Stomach (tissue), 9 donors: ENCODE measurements around the gene CAPZB. TPM values are rescaled to one million over a fixed set of nuclear protein-coding genes. Genes with fewer than 3 reads are reported as not detected.

ENCODE experiments used
- DNase-seq, 2 donors: peaks; one replicate each; pipeline versions ENCODE4 v3.0.0 to v3.0.0-alpha.2; 2013 to 2019
- H3K27ac ChIP-seq, 5 donors: fragments of 200-600 bp in 4 of 5; sonication (generic) in 4 of 5; one replicate each; pipeline ENCODE4 v1.5.1; 2013 to 2019; ENCODE audit warnings: mild to moderate bottlenecking in 1 of 5, moderate library complexity in 1 of 5
- H3K27me3 ChIP-seq, 3 donors: fragments of 200-600 bp; sonication (generic); one replicate each; pipeline ENCODE4 v1.5.1; 2017 to 2019; ENCODE audit warnings: mixed run types in 1 of 3
- H3K36me3 ChIP-seq, 4 donors: fragments of 200-600 bp; sonication (generic); 1 replicate in 3 of 4; 2 replicates in 1 of 4; pipeline ENCODE4 v1.5.1; 2016 to 2019
- H3K4me1 ChIP-seq, 4 donors: fragments of 200-600 bp; sonication (generic); one replicate each; pipeline ENCODE4 v1.5.1; 2016 to 2019
- H3K4me3 ChIP-seq, 4 donors: fragments of 200-600 bp; sonication (generic) in 3 of 4; one replicate each; pipeline ENCODE4 v1.5.1; 2016 to 2019; ENCODE audit warnings: mild to moderate bottlenecking in 1 of 4
- H3K9me3 ChIP-seq, 4 donors: fragments of 200-600 bp; sonication (generic); one replicate each; pipeline ENCODE4 v1.5.1; 2016 to 2019
- EP300 ChIP-seq: sonication (generic); formaldehyde crosslinking; IDR thresholded peaks from one replicate; pipeline ENCODE4 v1.6.1; 2017; ENCODE audit warnings: antibody characterized with exemption
- POLR2A ChIP-seq, 4 donors: fragments of 450-650 bp; IDR thresholded peaks; one replicate each; pipeline ENCODE4 v1.6.1; 2016; ENCODE audit warnings: antibody characterized with exemption in 4 of 4, control low read depth in 2 of 4, mild to moderate bottlenecking in 1 of 4, moderate library complexity in 1 of 4
- POLR2AphosphoS5 ChIP-seq, 3 donors: sonication (generic); formaldehyde crosslinking; IDR thresholded peaks; one replicate each; pipeline ENCODE4 v1.6.1; 2016; ENCODE audit warnings: antibody characterized with exemption in 3 of 3
- WGBS, 5 donors: extraction: QIAGEN DNeasy Blood & Tissue Kit in 3 of 5; methylation state at CpG; one replicate each; pipeline versions ENCODE4 v1.1.5 to v1.1.7; 2013 to 2018; 5-methylcytosine and 5-hydroxymethylcytosine counted together
- intact Hi-C: fragments of 100-400 bp; cut with DNase I; formaldehyde crosslinking; loops from one replicate; pipeline ENCODE4 v1.15.1; 2023; ENCODE audit warnings: low total_unique reads
- polyA plus RNA-seq, 3 donors: library from polyadenylated mRNA; stranded (reverse); fragments of 200-250 nt; gene quantifications; one replicate each; pipeline ENCODE4 v1.2.3, GENCODE V29; 2013
- total RNA-seq, 5 donors: library from RNA; depleted of rRNA; stranded (reverse); fragments of >200 nt; gene quantifications; one replicate each; pipeline versions ENCODE4 v1.1.0 to v1.2.3, GENCODE V29; 2014 to 2016
- TF ChIP-seq, protein P1 (sequence below), 7 experiments: fragments of 450-650 bp in 4 of 7; fragments of 200-600 bp in 3 of 7; sonication (generic) in 3 of 7; IDR thresholded peaks; one replicate each; pipeline ENCODE4 v1.5.1; 2016 to 2019; ENCODE audit warnings: antibody characterized with exemption in 7 of 7, control low read depth in 2 of 7, mild to moderate bottlenecking in 1 of 7
- donor health status: healthy with polysubstance abuse.
- donor health status: Bipolar disorder and iron deficiency.
- donor health status: healthy.

Gene CAPZB
- total and polyA plus RNA-seq, 8 donors, result 84.9 to 345 (median 155) TPM

DNA sequence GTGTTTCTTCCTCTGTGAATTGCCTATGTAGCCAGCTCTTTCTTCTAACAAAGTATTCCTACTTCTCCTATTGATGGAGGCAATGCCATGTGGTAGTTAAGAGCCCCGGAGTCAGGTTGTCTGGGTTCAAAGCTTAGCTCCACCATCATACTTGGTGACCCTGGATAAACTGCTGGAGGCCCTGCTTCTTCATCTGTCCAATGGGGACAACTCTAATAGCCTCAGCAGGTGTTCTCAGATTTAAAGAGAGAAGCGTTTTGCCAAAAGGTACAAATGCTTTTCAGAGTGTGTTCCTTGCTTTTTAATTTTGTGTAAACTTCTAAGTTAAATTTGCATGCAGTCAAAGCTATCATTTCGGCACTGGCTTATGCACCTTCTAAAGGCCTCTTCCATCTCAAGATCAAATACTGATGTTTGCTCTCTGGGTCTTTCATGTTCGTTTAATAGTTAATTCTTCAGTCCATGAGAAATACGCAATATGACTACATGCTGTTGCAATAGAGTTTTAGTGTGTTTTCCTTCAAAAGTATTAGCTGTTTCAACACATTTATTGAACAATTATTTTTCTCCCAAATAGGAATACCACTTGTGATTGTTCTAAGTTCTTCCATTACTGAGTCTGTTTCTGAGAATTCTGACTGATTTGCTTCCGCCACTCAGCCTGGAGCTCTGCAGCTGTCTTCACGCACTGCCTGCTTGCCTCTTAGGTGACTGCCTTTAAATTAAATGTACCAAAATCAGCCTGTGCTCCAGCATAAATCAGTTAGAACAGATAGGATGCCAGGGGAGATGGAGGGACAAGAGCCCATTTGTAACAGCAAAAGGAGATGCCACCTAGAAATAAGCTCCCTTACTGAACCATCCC is 75.6 kb downstream of the CAPZB start:
- TF ChIP-seq POLR2AphosphoS5 (IDR thresholded peaks at IDR 0.05), result no peak
- TF ChIP-seq, protein P1, sequence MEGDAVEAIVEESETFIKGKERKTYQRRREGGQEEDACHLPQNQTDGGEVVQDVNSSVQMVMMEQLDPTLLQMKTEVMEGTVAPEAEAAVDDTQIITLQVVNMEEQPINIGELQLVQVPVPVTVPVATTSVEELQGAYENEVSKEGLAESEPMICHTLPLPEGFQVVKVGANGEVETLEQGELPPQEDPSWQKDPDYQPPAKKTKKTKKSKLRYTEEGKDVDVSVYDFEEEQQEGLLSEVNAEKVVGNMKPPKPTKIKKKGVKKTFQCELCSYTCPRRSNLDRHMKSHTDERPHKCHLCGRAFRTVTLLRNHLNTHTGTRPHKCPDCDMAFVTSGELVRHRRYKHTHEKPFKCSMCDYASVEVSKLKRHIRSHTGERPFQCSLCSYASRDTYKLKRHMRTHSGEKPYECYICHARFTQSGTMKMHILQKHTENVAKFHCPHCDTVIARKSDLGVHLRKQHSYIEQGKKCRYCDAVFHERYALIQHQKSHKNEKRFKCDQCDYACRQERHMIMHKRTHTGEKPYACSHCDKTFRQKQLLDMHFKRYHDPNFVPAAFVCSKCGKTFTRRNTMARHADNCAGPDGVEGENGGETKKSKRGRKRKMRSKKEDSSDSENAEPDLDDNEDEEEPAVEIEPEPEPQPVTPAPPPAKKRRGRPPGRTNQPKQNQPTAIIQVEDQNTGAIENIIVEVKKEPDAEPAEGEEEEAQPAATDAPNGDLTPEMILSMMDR (IDR thresholded peaks at IDR 0.05), result no peak
- TF ChIP-seq EP300, result no peak
- no peak for TF ChIP-seq POLR2A (IDR thresholded peaks at IDR 0.05)
- H3K27me3 ChIP-seq, result no peaks in the 10 kb centered on the region
- H3K4me1 ChIP-seq, result peaks cover 49 to 90% (median 71%) of the 10 kb centered on the region in 4 donors
- H3K4me3 ChIP-seq, result no peak overlapping the region
- no peaks in the 10 kb centered on the region for H3K9me3 ChIP-seq
- H3K27ac ChIP-seq, result peak overlapping the region in 3 of 5 donors; percentile 38 to 87 (median 44)
- H3K36me3 ChIP-seq, result peaks cover 0 to 8% (median 5%) of the 10 kb centered on the region in 4 donors
- 82 to 88% (median 83%) methylated on average over 7 of the region's 7 CpGs for WGBS, 5 donors
- intact Hi-C loops, result no loop called here
- no peak for DNase-seq

DNA sequence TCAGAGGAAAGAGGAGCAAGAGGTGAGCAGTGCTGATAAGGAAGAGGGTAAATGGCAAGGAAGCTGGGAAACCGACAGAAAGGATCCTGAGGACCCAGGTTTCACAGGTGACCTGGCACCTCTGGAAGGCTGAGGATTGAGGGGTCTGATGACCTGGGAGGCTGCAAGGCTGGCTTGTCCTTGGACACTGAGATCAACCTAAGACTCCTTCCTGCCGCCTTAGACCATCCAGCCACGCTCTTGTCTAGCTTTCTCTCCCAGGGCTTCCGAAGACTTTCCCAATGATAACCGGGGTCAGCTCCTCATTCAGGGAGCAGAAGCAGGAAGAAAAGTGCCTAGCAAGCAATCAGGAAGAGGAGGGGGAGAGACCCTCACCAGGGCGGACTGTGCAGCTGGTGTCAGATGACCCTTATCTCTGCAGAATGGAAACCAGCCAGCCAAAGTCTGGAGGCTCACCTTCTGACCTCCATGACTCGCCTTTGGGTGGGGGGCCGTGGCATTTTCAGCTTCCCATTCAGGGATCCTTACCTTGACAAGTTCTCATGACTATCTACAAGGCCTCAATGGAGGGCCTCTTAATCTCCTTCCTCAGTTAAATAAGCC is 77.7 kb downstream of the CAPZB start:
- H3K4me3 ChIP-seq, result no peak overlapping the region
- peaks cover 41 to 88% (median 64%) of the 10 kb centered on the region in 4 donors for H3K4me1 ChIP-seq
- no peak for TF ChIP-seq EP300
- TF ChIP-seq POLR2A (IDR thresholded peaks at IDR 0.05), result no peak
- no peak for TF ChIP-seq POLR2AphosphoS5 (IDR thresholded peaks at IDR 0.05)
- TF ChIP-seq, protein P1 (IDR thresholded peaks at IDR 0.05), result no peak
- intact Hi-C loops, result no loop called here
- H3K36me3 ChIP-seq, result peaks cover 0 to 17% (median 10%) of the 10 kb centered on the region in 4 donors
- H3K27me3 ChIP-seq, result no peaks in the 10 kb centered on the region
- no peak for DNase-seq
- H3K27ac ChIP-seq, result peak overlapping the region in 4 of 5 donors; percentile 26 to 73 (median 57)
- H3K9me3 ChIP-seq, result no peaks in the 10 kb centered on the region
- 64 to 76% (median 71%) methylated on average over 8 of the region's 8 CpGs for WGBS, 5 donors

DNA sequence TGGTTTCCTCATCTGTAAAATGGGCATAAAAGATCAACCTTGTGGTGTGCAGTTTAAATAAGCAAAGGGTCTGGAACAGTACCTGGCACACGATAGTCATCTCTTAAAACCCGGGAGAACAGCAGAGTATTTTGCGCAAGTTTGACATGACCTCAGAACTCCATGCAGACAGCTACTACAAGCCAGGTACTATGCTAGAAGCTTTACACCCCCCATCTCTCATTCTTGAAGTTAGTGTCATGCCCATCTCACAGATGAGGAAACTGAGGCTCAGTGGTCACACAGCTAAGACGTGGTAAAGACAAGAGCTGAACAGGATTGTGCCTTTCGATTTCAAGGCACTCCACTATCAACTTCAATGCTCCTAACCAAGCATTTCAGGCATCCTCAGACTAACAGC is 78.7 kb downstream of the CAPZB start:
- 88 to 92% (median 91%) methylated on average over 5 of the region's 5 CpGs for WGBS, 5 donors
- TF ChIP-seq EP300 (no peak), POLR2A (IDR thresholded peaks at IDR 0.05) (no peak), POLR2AphosphoS5 (IDR thresholded peaks at IDR 0.05) (no peak)
- TF ChIP-seq, protein P1 (IDR thresholded peaks at IDR 0.05), result no peak
- peaks cover 0 to 19% (median 10%) of the 10 kb centered on the region in 4 donors for H3K36me3 ChIP-seq
- H3K4me3 ChIP-seq, result no peak overlapping the region
- no peak for DNase-seq
- peaks cover 41 to 88% (median 64%) of the 10 kb centered on the region in 4 donors for H3K4me1 ChIP-seq
- H3K27ac ChIP-seq, result peak overlapping the region in 3 of 5 donors; percentile 62 to 73 (median 64)
- H3K9me3 ChIP-seq, result no peaks in the 10 kb centered on the region
- intact Hi-C loops, result no loop called here
- no peaks in the 10 kb centered on the region for H3K27me3 ChIP-seq

DNA sequence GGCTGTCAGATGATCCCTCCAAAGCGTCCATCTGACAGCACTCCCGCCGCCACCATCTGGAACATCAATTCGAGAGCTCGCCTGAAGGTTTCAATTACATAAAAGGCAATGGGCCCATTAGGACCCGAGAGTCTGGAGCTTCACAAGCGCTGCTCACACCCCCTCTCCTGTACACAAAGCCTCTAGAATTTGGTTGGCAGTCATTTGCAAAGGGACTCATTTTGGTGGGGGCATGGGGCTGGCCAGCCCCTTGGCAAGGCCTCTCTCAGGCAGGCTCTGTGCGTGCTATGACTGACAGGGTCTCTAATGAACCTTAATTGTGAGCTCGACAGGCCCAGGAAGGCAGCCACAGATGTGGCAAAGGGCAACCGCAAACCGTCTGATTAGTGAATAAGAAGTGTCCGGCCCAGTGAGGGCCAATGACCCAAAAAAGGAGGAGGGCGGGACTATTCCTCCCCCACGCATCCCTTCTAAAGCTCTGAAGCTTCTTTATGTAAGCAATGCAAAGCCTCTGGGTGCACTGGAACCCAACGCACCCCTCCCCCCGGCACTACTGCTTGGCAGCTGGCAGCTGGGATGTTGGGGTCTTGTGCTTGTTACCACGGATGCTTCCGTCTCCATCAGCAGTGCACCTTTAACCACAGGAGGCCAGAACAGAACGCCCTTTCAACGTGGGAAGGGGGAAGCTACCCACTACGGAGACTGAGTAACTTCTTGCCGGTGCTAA is 79.4 kb downstream of the CAPZB start:
- Histone ChIP-seq H3K4me3 (no peak overlapping the region), H3K9me3 (no peaks in the 10 kb centered on the region), H3K36me3 (peaks cover 0 to 19% (median 7%) of the 10 kb centered on the region in 4 donors), H3K27ac (peak overlapping the region in 4 of 5 donors; percentile 41 to 73 (median 58)), H3K27me3 (no peaks in the 10 kb centered on the region), H3K4me1 (peaks cover 45 to 90% (median 65%) of the 10 kb centered on the region in 4 donors)
- TF ChIP-seq, protein P1 (IDR thresholded peaks at IDR 0.05), result no peak
- TF ChIP-seq POLR2AphosphoS5 (IDR thresholded peaks at IDR 0.05) (no peak), EP300 (no peak), POLR2A (IDR thresholded peaks at IDR 0.05) (no peak)
- WGBS, 5 donors, result 59 to 70% (median 68%) methylated on average over 18 to 22 of the region's 22 CpGs
- intact Hi-C loops, result no loop called here
- DNase-seq, result peak in 1 of 2 donors; percentile 73
